Tibial nerve (tissue), 3 donors: ENCODE data around the gene ZC3H12C.

Source experiments
- CTCF ChIP-seq, 5 experiments: fragments of 200-600 bp in 3 of 5; fragments of 450-650 bp in 2 of 5; sonication (generic) in 3 of 5; IDR thresholded peaks; one replicate each; pipeline ENCODE4 v1.5.1; 2016 to 2019; ENCODE audit warnings: antibody characterized with exemption in 5 of 5, mild to moderate bottlenecking in 3 of 5, moderate library complexity in 2 of 5
- POLR2A ChIP-seq, 2 donors: fragments of 450-650 bp; IDR thresholded peaks; one replicate each; pipeline ENCODE4 v1.6.1; 2017; ENCODE audit warnings: antibody characterized with exemption in 2 of 2, mild to moderate bottlenecking in 2 of 2, moderate library complexity in 2 of 2

GRCh38 chr11:110097459-110098012, 4.3 kb downstream of the ZC3H12C start:
- TF ChIP-seq CTCF (IDR thresholded peaks at IDR 0.05) (no peak), POLR2A (IDR thresholded peaks at IDR 0.05) (no peak)
